T47D (cell line): ENCODE data around the gene NDUFAF3.

Source experiments
- DNase-seq, 2 experiments: peaks; one replicate each; pipeline versions ENCODE4 v3.0.0 to v3.0.0-alpha.2; 2011 to 2012; ENCODE audit warnings: low read depth in 1 of 2, low spot score in 1 of 2
- JUND ChIP-seq: IDR thresholded peaks from 2 replicates; pipeline ENCODE4 v1.6.1; 2012; ENCODE audit warnings: low read depth
- in situ Hi-C: cut with HindIII; loops from 2 replicates; pipeline ENCODE4 v1.10.0; 2016; ENCODE audit warnings: low sequenced_read_pairs, low pct_unique_long_range_greater_than_20kb

NDUFAF3 gene

DNA sequence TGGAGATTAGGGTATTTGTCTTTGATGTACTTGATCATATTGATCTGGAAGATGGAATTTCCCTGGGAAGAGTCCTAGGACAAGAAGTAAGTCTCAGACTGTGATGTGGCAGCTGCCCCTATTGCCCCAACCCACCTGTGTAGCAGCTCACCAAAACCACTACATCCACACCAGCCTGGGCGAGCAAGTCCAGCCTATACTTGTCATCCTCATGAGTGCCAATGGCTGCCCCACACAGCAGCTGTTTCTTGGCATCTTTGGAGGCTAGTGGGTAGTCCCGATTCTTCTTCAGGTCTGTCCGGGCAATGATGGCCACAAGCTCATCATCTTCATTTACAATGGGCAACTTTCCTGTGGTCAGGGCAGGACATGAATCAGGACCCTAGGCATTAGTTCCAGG lies 4.6 kb downstream of the NDUFAF3 start:
- no peak for TF ChIP-seq JUND
- in situ Hi-C loops = no loop called here
- no peak for DNase-seq

DNA sequence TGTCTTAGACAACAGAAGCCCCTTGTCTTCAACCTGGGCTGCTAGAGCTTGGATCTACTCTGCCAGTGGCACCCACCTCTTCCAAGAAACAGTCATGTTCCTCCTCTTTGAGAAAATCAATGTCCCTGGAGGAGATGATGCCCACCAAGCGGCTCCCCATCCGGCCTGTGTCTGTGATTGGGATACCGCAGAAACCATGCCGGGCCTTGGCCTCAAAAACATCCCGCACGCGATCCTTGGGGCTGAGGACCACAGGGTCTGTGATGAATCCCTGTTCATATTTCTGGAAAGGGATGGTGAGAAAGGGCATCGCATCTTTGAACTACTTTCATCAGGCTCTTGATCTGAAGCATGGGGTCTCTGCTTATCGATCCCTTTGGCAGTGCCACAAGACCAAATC lies 5.7 kb downstream of the NDUFAF3 start:
- no peak for DNase-seq
- in situ Hi-C loops = no loop called here
- TF ChIP-seq JUND = no peak

- no peak for TF ChIP-seq JUND
- in situ Hi-C loops = no loop called here
Observed at GRCh38 chr3:49028298-49028672, 6.4 kb downstream of the NDUFAF3 start.

GRCh38 chr3:49028673-49029562 lies 7.0 kb downstream of the NDUFAF3 start, which contains the start of gene IMPDH2:
Gene IMPDH2 (minus strand): TSS chr3:49029398. CDS start chr3:49029350, 48 bp downstream.
- in situ Hi-C loops = no loop called here

More at GRCh38 chr3:49028298-49028672, 6.4 kb downstream of the NDUFAF3 start:
- no peak for DNase-seq

DNA sequence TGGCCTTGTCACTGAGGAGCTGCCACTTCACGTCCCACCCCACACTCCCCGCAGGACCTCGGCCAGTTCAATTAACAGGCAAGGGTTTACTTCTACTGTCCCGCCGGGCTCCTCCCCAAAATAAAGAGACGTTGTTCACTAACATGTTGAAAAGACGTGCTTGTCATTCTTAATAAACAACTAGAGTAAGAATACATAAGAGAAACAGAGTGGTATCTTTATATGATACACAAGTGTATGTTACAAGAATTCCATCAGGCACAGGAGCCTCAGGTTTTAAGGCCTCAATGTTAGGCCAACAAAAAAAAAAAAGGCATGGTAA lies 7.6 kb downstream of the NDUFAF3 start:
- DNase-seq = no peak
- in situ Hi-C loops = no loop called here
- TF ChIP-seq JUND = no peak

More at GRCh38 chr3:49028673-49029562, 7.0 kb downstream of the NDUFAF3 start, which contains the start of gene IMPDH2:
- DNase-seq = peak in 1 of 2 experiments; percentile 93
- no peak for TF ChIP-seq JUND

- DNase-seq = no peak
- TF ChIP-seq JUND = no peak
- in situ Hi-C loops = no loop called here
Observed at GRCh38 chr3:49030321-49030720, 8.4 kb downstream of the NDUFAF3 start.

GRCh38 chr3:49032646-49033304 lies 10.9 kb downstream of the NDUFAF3 start:
- no peak for TF ChIP-seq JUND
- DNase-seq = no peak
- in situ Hi-C loops = no loop called here

DNA sequence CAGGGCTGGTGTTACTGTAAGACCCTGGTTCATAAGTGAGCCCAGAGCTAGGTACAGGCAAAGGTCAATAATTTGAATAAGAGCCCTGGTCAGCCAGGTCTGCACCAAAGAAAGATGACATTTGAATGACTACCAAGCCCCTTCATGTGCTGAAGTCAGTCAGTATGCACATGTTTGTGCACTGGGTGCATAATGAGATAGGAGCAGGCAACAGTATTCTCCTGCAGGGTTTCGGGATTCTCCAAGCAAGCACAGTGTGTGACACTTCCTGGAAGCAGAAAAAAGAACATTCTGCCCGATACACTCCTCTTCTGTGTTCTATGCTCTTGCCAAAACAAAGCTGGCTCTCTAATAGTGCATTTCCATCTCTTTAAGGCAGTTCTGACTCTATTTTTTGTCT lies 12.7 kb downstream of the NDUFAF3 start:
- no peak for DNase-seq
- in situ Hi-C loops = no loop called here
- no peak for TF ChIP-seq JUND

DNA sequence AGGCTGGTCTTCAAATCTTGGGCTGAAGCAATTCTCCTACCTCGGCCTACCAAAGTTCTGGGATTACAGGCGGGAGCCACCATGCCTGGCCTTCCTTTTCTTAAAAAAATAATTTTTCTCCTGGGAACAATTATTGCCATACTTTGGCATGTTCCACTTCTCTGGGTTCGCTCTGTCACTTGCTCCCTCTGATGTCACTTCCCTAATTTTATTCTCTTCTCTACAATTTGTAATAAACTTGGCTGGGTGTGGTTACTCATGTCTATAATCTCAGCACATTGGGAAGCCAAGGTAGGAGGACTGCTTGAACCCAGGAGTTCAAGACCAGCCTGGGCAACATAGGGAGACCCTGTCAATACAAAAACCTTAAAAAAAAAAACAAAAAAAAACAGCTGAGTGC lies 13.4 kb downstream of the NDUFAF3 start:
- no peak for DNase-seq
- in situ Hi-C loops = no loop called here
- no peak for TF ChIP-seq JUND

- in situ Hi-C loops = no loop called here
- no peak for TF ChIP-seq JUND
- no peak for DNase-seq
Observed at GRCh38 chr3:49053543-49053942, 31.6 kb downstream of the NDUFAF3 start.

- no peak for TF ChIP-seq JUND
- no peak for DNase-seq
- in situ Hi-C loops = no loop called here
Observed at GRCh38 chr3:49054344-49054862, 32.5 kb downstream of the NDUFAF3 start.

- TF ChIP-seq JUND = no peak
- in situ Hi-C loops = no loop called here
- no peak for DNase-seq
Observed at GRCh38 chr3:49057268-49057667, 35.3 kb downstream of the NDUFAF3 start.

DNA sequence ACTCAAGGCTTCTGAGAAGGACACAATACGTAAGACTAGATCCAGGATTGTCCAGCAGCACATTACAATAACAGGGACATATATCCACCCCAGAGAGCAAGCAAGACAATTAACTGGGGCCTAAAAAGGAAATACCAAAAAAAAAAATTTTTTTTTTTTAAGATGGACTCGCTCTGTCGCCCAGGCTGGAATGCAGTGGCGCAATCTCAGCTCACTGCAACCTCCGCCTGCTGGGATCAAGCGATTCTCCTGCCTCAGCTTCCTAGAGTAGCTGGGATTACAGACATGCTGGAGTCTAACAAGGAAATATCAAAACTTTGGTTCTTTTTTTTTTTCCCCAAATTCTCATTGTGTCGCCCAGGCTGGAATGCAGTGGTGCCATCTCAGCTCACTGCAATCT lies 36.1 kb downstream of the NDUFAF3 start:
- TF ChIP-seq JUND = no peak
- DNase-seq = no peak

More for the DNA sequence above, 36.1 kb downstream of the NDUFAF3 start:
- in situ Hi-C loops = no loop called here
